H1 (cell line): ENCODE data around the gene MROH7. TPM values are rescaled to one million over a fixed set of nuclear protein-coding genes. Genes with fewer than 3 reads are reported as not detected.

Source experiments
- CHD7 ChIP-seq: fragments of 300-600 bp; sonication (generic); IDR thresholded peaks from 2 replicates; pipeline ENCODE4 v1.7.1; 2012; ENCODE audit warnings: low read length, moderate library complexity, mild to moderate bottlenecking, inconsistent platforms; ENCODE audit not compliant: insufficient replicate concordance
- MAFK ChIP-seq: IDR thresholded peaks from 2 replicates; pipeline ENCODE4 v1.6.1; 2012; ENCODE audit warnings: low read depth, mild to moderate bottlenecking, improper control_type of control experiment, low read length
- TEAD4 ChIP-seq: IDR thresholded peaks from 2 replicates; pipeline ENCODE4 v1.6.1; 2012; ENCODE audit warnings: low read depth, low read length, inconsistent platforms, mixed read lengths
- USF2 ChIP-seq: IDR thresholded peaks from 2 replicates; pipeline ENCODE4 v1.6.1; 2011; ENCODE audit warnings: low read length, improper control_type of control experiment
- polyA plus RNA-seq, 7 experiments: library from polyadenylated mRNA; depleted of rRNA in 3 of 7; stranded (reverse) in 5 of 7; unstranded in 2 of 7; fragments of >200 nt in 5 of 7; fragments of 200-250 nt in 2 of 7; gene quantifications; 1 replicate in 5 of 7; 2 replicates in 1 of 7; 4 replicates in 1 of 7; pipeline versions ENCODE4 v1.2.1 to v1.2.3, GENCODE V29; 2011 to 2013; ENCODE audit warnings: missing spikeins in 2 of 7, mixed read lengths in 2 of 7
- total RNA-seq: library from RNA; stranded (reverse); fragmentation: NEBNext Ultra II Directional; extraction: Animal tissue kit (Norgen Biotek cat#: 25700); gene quantifications from 2 replicates; pipeline ENCODE4 v1.2.1, GENCODE V29; 2021

Gene MROH7
- total and polyA plus RNA-seq, 2 of the 8 experiments (the other 6 are each of a cell fraction or from before 2014, with no cell fraction given): 0.07 to 0.20 TPM

- no peak for TF ChIP-seq CHD7
- TF ChIP-seq USF2: no peak
- no peak for TF ChIP-seq TEAD4
- TF ChIP-seq MAFK: no peak
Measured at GRCh38 chr1:54736685-54737084, 95.1 kb downstream of the MROH7 start (continued).
